Nephron progenitor cell (in vitro differentiated cells): ENCODE data around the gene TSPAN11.

Source experiments
- DNase-seq: peaks from one replicate; pipeline ENCODE4 v3.0.0; 2021
- H3K27ac Mint-ChIP-seq: 2 replicates; pipeline ENCODE4 v1.8.0; 2021; ENCODE audit warnings: mild to moderate bottlenecking, moderate library complexity, mixed read lengths
- H3K27me3 Mint-ChIP-seq: 2 replicates; pipeline ENCODE4 v1.8.0; 2021; ENCODE audit warnings: mild to moderate bottlenecking, low read depth, mixed read lengths; ENCODE audit not compliant: poor library complexity
- H3K36me3 Mint-ChIP-seq: 2 replicates; pipeline ENCODE4 v1.8.0; 2021; ENCODE audit warnings: low read depth, mixed read lengths
- H3K4me1 Mint-ChIP-seq: 2 replicates; pipeline ENCODE4 v1.8.0; 2021; ENCODE audit warnings: mixed read lengths
- H3K4me3 Mint-ChIP-seq: 2 replicates; pipeline ENCODE4 v1.8.0; 2021; ENCODE audit warnings: mild to moderate bottlenecking, moderate library complexity, mixed read lengths
- H3K9me3 Mint-ChIP-seq: 2 replicates; pipeline ENCODE4 v1.8.0; 2021; ENCODE audit warnings: mild to moderate bottlenecking, moderate library complexity, mixed read lengths
- TF ChIP-seq, protein P1 (sequence below): fragments of 200-600 bp; sonication (generic); IDR thresholded peaks from 2 replicates; pipeline ENCODE4 v1.5.0; 2021; ENCODE audit warnings: antibody characterized with exemption

The TSPAN11 gene

DNA sequence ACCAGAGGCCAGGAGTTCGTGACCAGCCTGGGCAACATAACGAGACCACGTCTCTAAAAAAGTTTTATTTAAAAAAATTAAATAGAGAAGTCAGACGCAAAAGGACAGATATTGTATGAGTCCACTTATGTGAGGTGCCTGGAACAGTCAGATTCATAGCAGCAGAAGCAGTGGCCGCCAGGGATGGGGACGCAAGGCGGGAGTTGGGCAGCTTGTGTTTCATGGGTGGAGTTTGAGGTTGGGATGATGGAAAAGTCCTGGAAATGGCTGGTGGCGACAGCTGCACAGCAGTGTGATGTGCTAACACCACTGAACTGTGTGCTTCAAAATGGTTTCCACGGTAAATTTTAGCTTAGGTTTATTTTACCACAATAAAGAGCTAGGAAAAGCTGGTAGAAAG, 89.5 kb downstream of the TSPAN11 start:
- Mint-ChIP-seq H3K27me3 (peaks cover 5% of the 10 kb centered on the region), H3K4me1 (peaks cover 19% of the 10 kb centered on the region), H3K9me3 (no peaks in the 10 kb centered on the region), H3K4me3 (no peak overlapping the region), H3K27ac (peak overlapping the region; percentile 43), H3K36me3 (no peaks in the 10 kb centered on the region)
- DNase-seq, result no peak
- TF ChIP-seq, protein P1, sequence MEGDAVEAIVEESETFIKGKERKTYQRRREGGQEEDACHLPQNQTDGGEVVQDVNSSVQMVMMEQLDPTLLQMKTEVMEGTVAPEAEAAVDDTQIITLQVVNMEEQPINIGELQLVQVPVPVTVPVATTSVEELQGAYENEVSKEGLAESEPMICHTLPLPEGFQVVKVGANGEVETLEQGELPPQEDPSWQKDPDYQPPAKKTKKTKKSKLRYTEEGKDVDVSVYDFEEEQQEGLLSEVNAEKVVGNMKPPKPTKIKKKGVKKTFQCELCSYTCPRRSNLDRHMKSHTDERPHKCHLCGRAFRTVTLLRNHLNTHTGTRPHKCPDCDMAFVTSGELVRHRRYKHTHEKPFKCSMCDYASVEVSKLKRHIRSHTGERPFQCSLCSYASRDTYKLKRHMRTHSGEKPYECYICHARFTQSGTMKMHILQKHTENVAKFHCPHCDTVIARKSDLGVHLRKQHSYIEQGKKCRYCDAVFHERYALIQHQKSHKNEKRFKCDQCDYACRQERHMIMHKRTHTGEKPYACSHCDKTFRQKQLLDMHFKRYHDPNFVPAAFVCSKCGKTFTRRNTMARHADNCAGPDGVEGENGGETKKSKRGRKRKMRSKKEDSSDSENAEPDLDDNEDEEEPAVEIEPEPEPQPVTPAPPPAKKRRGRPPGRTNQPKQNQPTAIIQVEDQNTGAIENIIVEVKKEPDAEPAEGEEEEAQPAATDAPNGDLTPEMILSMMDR, result no peak

DNA sequence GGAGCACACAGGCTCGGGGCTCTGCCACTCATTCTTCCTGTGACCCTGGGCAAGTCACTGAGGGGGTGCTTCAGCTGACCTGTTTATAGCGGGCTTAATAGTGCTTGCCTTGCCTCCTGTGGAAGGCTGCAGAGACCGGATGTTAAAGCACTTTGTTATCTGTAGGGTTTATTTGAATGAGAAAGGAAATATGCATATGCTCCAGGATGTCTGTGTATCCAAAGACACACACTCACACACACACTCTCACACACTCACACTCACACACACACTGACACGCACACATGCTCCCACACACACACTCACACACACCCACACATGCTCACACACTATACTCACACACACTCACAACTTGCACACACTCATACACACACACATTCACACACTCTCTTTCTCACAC, 91.0 kb downstream of the TSPAN11 start:
- Mint-ChIP-seq H3K9me3 (no peaks in the 10 kb centered on the region), H3K27ac (no peak overlapping the region), H3K4me3 (no peak overlapping the region), H3K4me1 (peaks cover 16% of the 10 kb centered on the region), H3K36me3 (no peaks in the 10 kb centered on the region), H3K27me3 (peaks cover 8% of the 10 kb centered on the region)
- no peak for DNase-seq
- TF ChIP-seq, protein P1, result no peak

DNA sequence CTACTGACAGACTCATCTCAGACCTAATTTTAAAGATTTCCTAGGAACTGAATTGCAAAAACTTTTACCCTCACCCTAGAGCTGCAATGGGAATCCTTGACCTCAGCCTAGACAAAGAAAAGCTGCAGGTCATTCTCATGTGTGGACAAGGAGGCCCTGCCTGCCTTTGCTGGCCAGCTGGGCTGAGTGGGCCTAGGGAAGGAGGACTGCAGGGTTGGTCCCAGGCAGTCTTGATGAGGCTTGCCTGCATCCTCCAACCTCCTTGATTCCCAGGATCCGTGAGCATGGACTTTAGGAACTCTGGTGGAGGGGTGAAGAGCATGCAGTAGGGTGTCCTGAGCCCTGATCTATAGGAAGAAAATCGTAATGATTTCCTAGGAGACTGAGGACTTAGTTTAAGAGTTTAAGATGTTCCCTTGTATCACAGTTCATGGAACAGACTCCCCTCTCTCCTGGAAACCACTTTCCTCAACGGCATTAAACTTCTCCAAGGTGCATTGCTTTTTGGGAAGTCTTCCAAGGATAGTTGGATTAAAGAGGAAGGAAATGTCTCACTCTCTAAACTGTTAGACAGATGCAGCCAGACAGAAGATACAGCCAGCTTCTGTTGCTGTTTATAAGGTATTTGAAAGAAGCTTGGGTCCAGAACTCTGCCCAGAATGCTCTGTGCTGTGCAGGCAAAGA, 91.7 kb downstream of the TSPAN11 start:
- Mint-ChIP-seq H3K27me3 (peaks cover 6% of the 10 kb centered on the region), H3K4me3 (no peak overlapping the region), H3K9me3 (no peaks in the 10 kb centered on the region), H3K36me3 (no peaks in the 10 kb centered on the region), H3K4me1 (peaks cover 14% of the 10 kb centered on the region), H3K27ac (no peak overlapping the region)
- no peak for DNase-seq
- TF ChIP-seq, protein P1, result no peak

DNA sequence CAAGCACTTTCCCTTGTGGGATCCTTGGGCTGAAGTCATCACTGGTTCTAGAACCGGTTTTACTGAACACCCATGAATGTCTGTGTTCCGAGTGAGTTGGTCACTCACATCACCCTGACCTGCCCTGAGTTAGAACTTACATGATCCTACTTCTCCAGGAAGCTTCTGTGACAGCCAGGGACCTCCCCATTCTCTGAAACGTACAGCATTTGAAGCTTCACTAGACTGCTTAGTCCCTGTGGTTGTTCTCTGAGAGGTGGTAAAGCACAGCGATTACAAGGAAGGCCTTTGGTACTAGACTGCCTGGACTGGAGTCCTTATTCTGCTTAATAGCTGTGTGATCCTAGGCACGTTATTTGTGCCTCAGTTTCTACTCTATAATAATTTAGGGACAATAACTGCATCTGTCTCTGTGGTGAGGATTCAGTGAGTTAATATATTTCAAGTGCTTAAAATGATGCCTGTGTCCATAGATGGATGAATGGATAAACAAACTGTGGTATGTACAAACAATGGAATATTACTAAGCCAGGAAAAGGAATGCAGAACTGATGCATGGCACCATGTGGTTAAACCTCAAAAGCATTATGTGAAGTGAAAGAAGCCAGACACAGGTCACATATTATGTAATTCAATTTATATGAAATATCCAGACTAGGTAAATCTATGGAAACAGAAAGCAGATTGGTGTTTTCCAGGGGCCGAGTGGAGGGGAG, 92.4 kb downstream of the TSPAN11 start:
- H3K9me3 Mint-ChIP-seq, result no peaks in the 10 kb centered on the region
- no peak overlapping the region for H3K27ac Mint-ChIP-seq
- H3K4me3 Mint-ChIP-seq, result no peak overlapping the region
- H3K27me3 Mint-ChIP-seq, result peaks cover 3% of the 10 kb centered on the region
- TF ChIP-seq, protein P1, result no peak
- peaks cover 14% of the 10 kb centered on the region for H3K4me1 Mint-ChIP-seq
- DNase-seq, result no peak
- no peaks in the 10 kb centered on the region for H3K36me3 Mint-ChIP-seq

DNA sequence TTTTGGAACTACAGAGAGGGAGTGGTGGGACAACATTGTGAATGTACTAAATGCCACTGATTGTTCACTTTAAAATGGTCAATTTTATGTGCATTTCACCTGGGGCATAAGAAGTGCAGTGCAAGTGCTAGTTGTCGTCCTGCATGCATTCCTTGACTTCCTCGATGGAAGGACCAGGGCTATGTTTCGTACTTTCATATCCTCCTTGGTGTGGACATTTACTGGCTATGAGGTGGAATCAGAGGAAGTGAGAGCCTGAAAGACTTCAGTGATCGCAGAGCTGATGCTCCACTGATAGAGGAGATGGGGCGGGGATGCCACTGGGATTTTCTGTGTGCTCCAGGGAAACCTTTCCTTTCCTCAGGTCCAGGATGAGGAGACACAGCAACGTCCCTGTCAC, 93.0 kb downstream of the TSPAN11 start:
- no peak overlapping the region for H3K27ac Mint-ChIP-seq
- peaks cover 3% of the 10 kb centered on the region for H3K27me3 Mint-ChIP-seq
- H3K4me1 Mint-ChIP-seq, result peaks cover 14% of the 10 kb centered on the region
- TF ChIP-seq, protein P1, result no peak
- H3K36me3 Mint-ChIP-seq, result no peaks in the 10 kb centered on the region
- peaks cover 2% of the 10 kb centered on the region for H3K9me3 Mint-ChIP-seq
- no peak for DNase-seq
- no peak overlapping the region for H3K4me3 Mint-ChIP-seq

DNA sequence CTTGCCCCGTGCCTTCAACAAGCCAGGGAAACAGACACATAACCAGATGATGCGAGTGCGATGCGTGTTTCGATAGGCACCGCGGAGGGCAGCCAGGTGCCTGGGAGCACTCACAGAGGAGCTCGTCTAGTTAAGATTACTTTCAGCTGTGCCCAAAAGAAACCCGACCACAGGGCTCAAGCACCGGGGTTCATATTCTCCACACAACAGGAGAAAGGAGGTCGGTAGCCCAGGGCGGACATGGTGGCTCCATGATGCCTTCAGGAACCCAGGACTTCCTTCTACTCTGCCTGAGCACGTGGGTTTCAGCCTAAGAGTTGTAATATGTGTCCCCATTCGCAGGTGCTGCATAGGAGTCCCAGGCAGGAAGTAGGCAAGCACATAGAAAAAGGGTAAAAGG, 93.4 kb downstream of the TSPAN11 start:
- TF ChIP-seq, protein P1, result no peak
- H3K36me3 Mint-ChIP-seq, result no peaks in the 10 kb centered on the region
- H3K27me3 Mint-ChIP-seq, result peaks cover 3% of the 10 kb centered on the region
- H3K9me3 Mint-ChIP-seq, result peaks cover 6% of the 10 kb centered on the region
- peaks cover 13% of the 10 kb centered on the region for H3K4me1 Mint-ChIP-seq
- no peak overlapping the region for H3K27ac Mint-ChIP-seq
- no peak for DNase-seq
- H3K4me3 Mint-ChIP-seq, result no peak overlapping the region
